Testis (tissue), 2 donors: ENCODE results near the gene BOLA3.

Experiments used
- CTCF ChIP-seq, 3 experiments: fragments of 450-650 bp in 2 of 3; fragments of 200-600 bp in 1 of 3; sonication (generic) in 1 of 3; IDR thresholded peaks; one replicate each; pipeline ENCODE4 v1.5.1; 2016 to 2019; ENCODE audit warnings: antibody characterized with exemption in 3 of 3, mild to moderate bottlenecking in 2 of 3, moderate library complexity in 1 of 3
- POLR2A ChIP-seq: fragments of 450-650 bp; IDR thresholded peaks from one replicate; pipeline ENCODE4 v1.6.1; 2017; ENCODE audit warnings: antibody characterized with exemption, mild to moderate bottlenecking, moderate library complexity

GRCh38 chr2:74149247-74149525 is 1.5 kb upstream of the BOLA3 start:
- no peak for TF ChIP-seq POLR2A
- no peak for TF ChIP-seq CTCF (IDR thresholded peaks at IDR 0.05)
